Fibroblast of lung (primary cell): ENCODE measurements around the gene ARFIP1.
"Not testable (repeated sequence)": the region's sequence is repeated elsewhere in the genome, so short reads cannot be mapped to it uniquely, and the experiment has no call there.

Source experiments
- CTCF ChIP-seq, 2 donors: IDR thresholded peaks in 1 of 2; conservative IDR thresholded peaks in 1 of 2; 1 replicate in 1 of 2; 2 replicates in 1 of 2; pipeline ENCODE4 v1.5.1; 2011 to 2012; ENCODE audit warnings: low read length in 2 of 2, control low read depth in 1 of 2, inconsistent platforms in 1 of 2, low read depth in 1 of 2, mild to moderate bottlenecking in 1 of 2
- EZH2 ChIP-seq: IDR thresholded peaks from 2 replicates; pipeline ENCODE4 v1.5.1; 2012; ENCODE audit warnings: low read length, control low read depth, mild to moderate bottlenecking; ENCODE audit errors: missing control alignments

- TF ChIP-seq CTCF (conservative IDR thresholded peaks at IDR 0.05 in 1 of 2, IDR thresholded peaks at IDR 0.05 in 1 of 2; ENCODE audit: low read depth in 1 of 2, low read length in 2 of 2); EZH2: not testable (repeated sequence)
Observed at GRCh38 chr4:152866432-152866993, 86.8 kb downstream of the ARFIP1 start.
